ENCODE data around the gene CADM1.

GRCh38 chr11:115535781-115536180, 31.6 kb upstream of the CADM1 start:
- TF ChIP-seq, protein P1, sequence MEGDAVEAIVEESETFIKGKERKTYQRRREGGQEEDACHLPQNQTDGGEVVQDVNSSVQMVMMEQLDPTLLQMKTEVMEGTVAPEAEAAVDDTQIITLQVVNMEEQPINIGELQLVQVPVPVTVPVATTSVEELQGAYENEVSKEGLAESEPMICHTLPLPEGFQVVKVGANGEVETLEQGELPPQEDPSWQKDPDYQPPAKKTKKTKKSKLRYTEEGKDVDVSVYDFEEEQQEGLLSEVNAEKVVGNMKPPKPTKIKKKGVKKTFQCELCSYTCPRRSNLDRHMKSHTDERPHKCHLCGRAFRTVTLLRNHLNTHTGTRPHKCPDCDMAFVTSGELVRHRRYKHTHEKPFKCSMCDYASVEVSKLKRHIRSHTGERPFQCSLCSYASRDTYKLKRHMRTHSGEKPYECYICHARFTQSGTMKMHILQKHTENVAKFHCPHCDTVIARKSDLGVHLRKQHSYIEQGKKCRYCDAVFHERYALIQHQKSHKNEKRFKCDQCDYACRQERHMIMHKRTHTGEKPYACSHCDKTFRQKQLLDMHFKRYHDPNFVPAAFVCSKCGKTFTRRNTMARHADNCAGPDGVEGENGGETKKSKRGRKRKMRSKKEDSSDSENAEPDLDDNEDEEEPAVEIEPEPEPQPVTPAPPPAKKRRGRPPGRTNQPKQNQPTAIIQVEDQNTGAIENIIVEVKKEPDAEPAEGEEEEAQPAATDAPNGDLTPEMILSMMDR (conservative IDR thresholded peaks at IDR 0.05 in 1 of 2, IDR thresholded peaks at IDR 0.05 in 1 of 2; ENCODE audit: low read depth in 1 of 2, low read length in 2 of 2): no peak
- no peak for TF ChIP-seq EZH2 (IDR thresholded peaks at IDR 0.05; ENCODE audit: low read length, missing control alignments)
